Measurements from ENCODE around the gene INAFM1.

DNA sequence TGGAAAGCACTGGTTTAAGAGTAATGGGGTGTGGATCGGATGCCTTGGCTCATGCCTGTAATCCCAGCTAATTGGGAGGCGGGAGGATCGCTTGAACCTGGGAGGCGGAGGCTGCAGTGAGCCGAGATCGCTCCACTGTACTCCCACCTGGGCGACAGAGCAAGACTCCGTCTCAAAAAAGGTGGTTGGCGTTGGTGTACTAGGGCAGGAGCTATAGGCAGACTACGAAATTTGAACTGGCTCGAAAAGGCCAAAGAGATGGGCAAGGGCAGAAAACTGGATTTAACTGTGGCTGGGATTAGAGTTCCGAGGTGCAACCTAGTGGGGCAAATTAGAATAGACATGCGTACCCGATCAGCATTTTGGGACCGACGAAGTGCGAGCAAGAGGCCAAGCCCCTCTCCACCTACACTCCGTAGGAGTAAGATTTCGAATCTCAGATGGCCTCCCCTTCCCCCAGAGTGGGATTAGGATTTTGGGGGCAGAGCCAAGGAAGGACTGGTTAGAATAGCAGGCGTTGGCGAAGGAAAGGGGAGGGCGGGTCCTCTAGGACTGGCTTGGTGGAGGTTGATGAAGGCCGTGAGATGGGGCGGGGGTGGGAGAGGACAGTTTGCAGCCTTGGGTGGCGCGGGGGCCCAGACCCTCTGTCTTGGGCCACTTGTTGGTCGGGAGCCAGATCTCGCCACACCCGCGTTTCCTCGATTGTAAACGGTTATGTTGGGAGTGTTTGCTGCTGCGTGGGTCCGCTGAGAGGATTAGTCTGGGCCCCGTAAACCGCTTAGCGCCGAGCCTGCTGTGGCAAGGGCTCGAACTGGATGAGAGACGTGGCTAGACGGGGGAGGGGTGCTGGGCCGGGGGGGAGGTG is 2.0 kb upstream of the INAFM1 start:
- TF ChIP-seq, protein P1, sequence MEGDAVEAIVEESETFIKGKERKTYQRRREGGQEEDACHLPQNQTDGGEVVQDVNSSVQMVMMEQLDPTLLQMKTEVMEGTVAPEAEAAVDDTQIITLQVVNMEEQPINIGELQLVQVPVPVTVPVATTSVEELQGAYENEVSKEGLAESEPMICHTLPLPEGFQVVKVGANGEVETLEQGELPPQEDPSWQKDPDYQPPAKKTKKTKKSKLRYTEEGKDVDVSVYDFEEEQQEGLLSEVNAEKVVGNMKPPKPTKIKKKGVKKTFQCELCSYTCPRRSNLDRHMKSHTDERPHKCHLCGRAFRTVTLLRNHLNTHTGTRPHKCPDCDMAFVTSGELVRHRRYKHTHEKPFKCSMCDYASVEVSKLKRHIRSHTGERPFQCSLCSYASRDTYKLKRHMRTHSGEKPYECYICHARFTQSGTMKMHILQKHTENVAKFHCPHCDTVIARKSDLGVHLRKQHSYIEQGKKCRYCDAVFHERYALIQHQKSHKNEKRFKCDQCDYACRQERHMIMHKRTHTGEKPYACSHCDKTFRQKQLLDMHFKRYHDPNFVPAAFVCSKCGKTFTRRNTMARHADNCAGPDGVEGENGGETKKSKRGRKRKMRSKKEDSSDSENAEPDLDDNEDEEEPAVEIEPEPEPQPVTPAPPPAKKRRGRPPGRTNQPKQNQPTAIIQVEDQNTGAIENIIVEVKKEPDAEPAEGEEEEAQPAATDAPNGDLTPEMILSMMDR (IDR thresholded peaks at IDR 0.05; ENCODE audit: extremely low read depth in 1 of 2, insufficient read depth in 1 of 2, low read depth in 1 of 2, low read length in 2 of 2): no peak
- TF ChIP-seq POLR2A (IDR thresholded peaks at IDR 0.05; ENCODE audit: low read depth, low read length): no peak

All from endothelial cell of umbilical vein (primary cell).